Measurements from ENCODE around the gene HAPLN3. TPM values are rescaled to one million over a fixed set of nuclear protein-coding genes. Genes with fewer than 3 reads are reported as not detected.
A peak's percentile ranks its signal among the peaks of the same experiment; 100 is the strongest.

HAPLN3 gene
- polyA plus RNA-seq, 1 donor (not counting 4 experiments of a cell fraction or from before 2014, with no cell fraction given): 1.4 TPM

GRCh38 chr15:88865498-88866099 is 29.7 kb downstream of the HAPLN3 start:
- H3K4me3 ChIP-seq (ENCODE audit: control insufficient read depth in 2 of 3, extremely low read depth in 1 of 3, insufficient read depth in 2 of 3, low read depth in 1 of 3, low read length in 3 of 3): no peak overlapping the region
- H3K9me3 ChIP-seq (ENCODE audit: control insufficient read depth, low read depth, low read length): peaks cover 2% of the 10 kb centered on the region
- H3K27me3 ChIP-seq (ENCODE audit: control insufficient read depth, extremely low read depth, insufficient read depth, low read length): peaks cover 3% of the 10 kb centered on the region
- H3K4me2 ChIP-seq (ENCODE audit: control insufficient read depth, extremely low read depth, insufficient read depth, low read depth, low read length): no peak overlapping the region
- dilution Hi-C loops (cut with MboI; ENCODE audit: extremely low pct_ligation_motif_present, low sequenced_read_pairs): no loop called here
- FAIRE-seq: peak; percentile 36
- H3K27ac ChIP-seq (ENCODE audit: control insufficient read depth, insufficient read depth, low read length): no peak overlapping the region
- no peaks in the 10 kb centered on the region for H3K79me2 ChIP-seq (ENCODE audit: control insufficient read depth, insufficient read depth, low read length)
- H2AFZ ChIP-seq (ENCODE audit: control insufficient read depth, low read length): no peak overlapping the region
- no peak overlapping the region for H3K9ac ChIP-seq (ENCODE audit: control insufficient read depth, extremely low read depth, insufficient read depth, low read length)
- no peaks in the 10 kb centered on the region for H3K9me1 ChIP-seq (ENCODE audit: control insufficient read depth, extremely low read depth, insufficient read depth, low read length)
- TF ChIP-seq EZH2 (IDR thresholded peaks at IDR 0.05; ENCODE audit: low read length): no peak
- TF ChIP-seq CTCF (optimal IDR thresholded peaks at IDR 0.05 in 1 of 3, IDR thresholded peaks at IDR 0.05 in 1 of 3, conservative IDR thresholded peaks at IDR 0.05 in 1 of 3; ENCODE audit: extremely low read depth in 1 of 3, insufficient read depth in 2 of 3, low read length in 3 of 3): no peak
- no peaks in the 10 kb centered on the region for H4K20me1 ChIP-seq (ENCODE audit: control insufficient read depth, extremely low read depth, insufficient read depth, low read length)
- H3K4me1 ChIP-seq (ENCODE audit: control insufficient read depth, extremely low read depth, insufficient read depth, low read length): no peaks in the 10 kb centered on the region
- peak; percentile 5 for DNase-seq (ENCODE audit: low read depth, low spot score)
- no peaks in the 10 kb centered on the region for H3K36me3 ChIP-seq (ENCODE audit: control insufficient read depth in 2 of 2, extremely low read depth in 1 of 2, insufficient read depth in 2 of 2, low read length in 2 of 2)

- Histone ChIP-seq H3K4me2 (ENCODE audit: control insufficient read depth, extremely low read depth, insufficient read depth, low read depth, low read length) (no peak overlapping the region), H3K79me2 (ENCODE audit: control insufficient read depth, insufficient read depth, low read length) (no peaks in the 10 kb centered on the region), H2AFZ (ENCODE audit: control insufficient read depth, low read length) (no peak overlapping the region), H3K36me3 (ENCODE audit: control insufficient read depth in 2 of 2, extremely low read depth in 1 of 2, insufficient read depth in 2 of 2, low read length in 2 of 2) (no peaks in the 10 kb centered on the region), H3K9ac (ENCODE audit: control insufficient read depth, extremely low read depth, insufficient read depth, low read length) (no peak overlapping the region), H3K9me1 (ENCODE audit: control insufficient read depth, extremely low read depth, insufficient read depth, low read length) (no peaks in the 10 kb centered on the region), H4K20me1 (ENCODE audit: control insufficient read depth, extremely low read depth, insufficient read depth, low read length) (no peaks in the 10 kb centered on the region), H3K27ac (ENCODE audit: control insufficient read depth, insufficient read depth, low read length) (no peak overlapping the region), H3K4me1 (ENCODE audit: control insufficient read depth, extremely low read depth, insufficient read depth, low read length) (no peaks in the 10 kb centered on the region), H3K9me3 (ENCODE audit: control insufficient read depth, low read depth, low read length) (no peaks in the 10 kb centered on the region), H3K4me3 (ENCODE audit: control insufficient read depth in 2 of 3, extremely low read depth in 1 of 3, insufficient read depth in 2 of 3, low read depth in 1 of 3, low read length in 3 of 3) (no peak overlapping the region), H3K27me3 (ENCODE audit: control insufficient read depth, extremely low read depth, insufficient read depth, low read length) (peaks cover 3% of the 10 kb centered on the region)
- no peak for DNase-seq (ENCODE audit: low read depth, low spot score)
- dilution Hi-C loops (cut with MboI; ENCODE audit: extremely low pct_ligation_motif_present, low sequenced_read_pairs): no loop called here
- FAIRE-seq: no peak
- no peak for TF ChIP-seq CTCF (optimal IDR thresholded peaks at IDR 0.05 in 1 of 3, IDR thresholded peaks at IDR 0.05 in 1 of 3, conservative IDR thresholded peaks at IDR 0.05 in 1 of 3; ENCODE audit: extremely low read depth in 1 of 3, insufficient read depth in 2 of 3, low read length in 3 of 3)
- no peak for TF ChIP-seq EZH2 (IDR thresholded peaks at IDR 0.05; ENCODE audit: low read length)
These were observed 30.4 kb downstream of the HAPLN3 start for GRCh38 chr15:88864861-88865497.
